ENCODE data around the gene ELN.
A peak's percentile ranks its signal among the peaks of the same experiment; 100 is the strongest.
"Not testable (repeated sequence)": the region's sequence is repeated elsewhere in the genome, so short reads cannot be mapped to it uniquely, and the experiment has no call there.

ELN gene

DNA sequence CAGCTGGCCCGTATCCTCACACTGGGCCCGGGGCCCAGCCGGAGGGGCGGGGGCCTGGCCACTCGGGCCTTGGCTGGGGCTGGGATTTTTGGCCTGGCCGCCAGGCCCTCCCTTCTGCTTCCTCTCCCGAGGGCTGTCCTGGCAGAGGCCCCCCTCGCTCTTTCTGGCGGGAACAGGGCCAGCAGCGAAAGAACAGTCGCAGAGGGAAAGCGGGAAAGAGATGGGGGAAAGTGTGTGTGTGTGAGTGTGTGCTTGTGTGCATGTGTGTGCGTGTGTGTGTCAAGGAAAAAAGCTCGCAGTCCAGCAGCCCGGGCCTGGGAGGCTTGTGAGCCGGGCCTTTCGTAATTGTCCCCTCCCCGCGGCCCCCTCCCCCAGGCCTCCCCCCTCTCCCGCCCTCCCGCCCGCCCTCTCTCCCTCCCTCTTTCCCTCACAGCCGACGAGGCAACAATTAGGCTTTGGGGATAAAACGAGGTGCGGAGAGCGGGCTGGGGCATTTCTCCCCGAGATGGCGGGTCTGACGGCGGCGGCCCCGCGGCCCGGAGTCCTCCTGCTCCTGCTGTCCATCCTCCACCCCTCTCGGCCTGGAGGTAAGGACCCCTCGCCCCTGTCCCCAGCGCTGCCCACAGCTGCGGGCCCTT lies at the start of gene ELN:
Gene ELN, plus strand, starts transcription at position 491 of the 638 bp plus-strand sequence. Its CDS starts 15 bp downstream, at position 506.
- DNase-seq (ENCODE audit: low read depth), result peak; percentile 28

- DNase-seq (ENCODE audit: low read depth), result no peak
Measured at GRCh38 chr7:73978661-73979563, 49.1 kb upstream of the ELN start.

DNA sequence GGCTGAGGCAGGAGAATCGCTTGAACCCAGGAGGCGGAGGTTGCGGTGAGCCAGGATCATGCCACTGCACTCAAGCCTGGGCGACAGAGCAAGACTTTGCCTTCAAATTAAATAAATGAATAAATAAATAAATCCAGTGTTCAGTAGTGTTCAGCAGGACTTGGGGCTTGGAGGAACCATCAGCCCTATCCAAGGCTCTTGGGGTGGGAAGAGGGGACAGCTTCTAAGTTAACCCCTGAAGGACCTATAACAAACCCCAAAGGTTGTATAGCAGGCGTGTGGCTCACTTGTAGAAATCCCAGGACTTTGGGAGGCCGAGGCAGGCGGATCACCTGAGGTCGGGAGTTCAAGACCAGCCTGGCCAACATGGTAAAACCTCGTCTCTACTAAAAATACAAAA lies 48.3 kb upstream of the ELN start:
- not testable (repeated sequence) for DNase-seq (ENCODE audit: low read depth)

DNA sequence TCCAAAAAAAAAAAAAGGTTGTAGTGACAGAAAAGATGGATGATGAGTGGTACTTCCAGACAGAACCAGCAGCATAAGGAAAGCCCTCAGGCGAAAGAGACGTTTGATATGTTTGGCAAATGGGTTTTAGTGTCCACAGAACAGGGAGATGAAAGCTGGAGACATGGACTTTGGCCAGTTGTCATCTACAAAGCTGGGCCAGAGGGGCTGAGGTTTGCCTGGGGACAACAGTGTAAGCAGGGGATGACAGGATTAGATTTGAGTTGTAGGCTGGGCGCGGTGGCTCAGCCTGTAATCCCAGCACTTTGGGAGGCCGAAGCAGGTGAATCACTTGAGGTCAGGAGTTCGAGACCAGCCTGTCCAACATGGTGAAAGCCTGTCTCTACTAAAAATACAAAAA lies 47.8 kb upstream of the ELN start:
- DNase-seq (ENCODE audit: low read depth), result no peak

- DNase-seq (ENCODE audit: low read depth), result no peak
Measured at GRCh38 chr7:73981933-73982332, 46.0 kb upstream of the ELN start.

GRCh38 chr7:73983437-73984164 lies 44.4 kb upstream of the ELN start:
- DNase-seq (ENCODE audit: low read depth), result no peak

GRCh38 chr7:73984481-73985205 lies 43.3 kb upstream of the ELN start:
- DNase-seq (ENCODE audit: low read depth), result no peak

GRCh38 chr7:73985737-73986141 lies 42.2 kb upstream of the ELN start:
- no peak for DNase-seq (ENCODE audit: low read depth)

DNA sequence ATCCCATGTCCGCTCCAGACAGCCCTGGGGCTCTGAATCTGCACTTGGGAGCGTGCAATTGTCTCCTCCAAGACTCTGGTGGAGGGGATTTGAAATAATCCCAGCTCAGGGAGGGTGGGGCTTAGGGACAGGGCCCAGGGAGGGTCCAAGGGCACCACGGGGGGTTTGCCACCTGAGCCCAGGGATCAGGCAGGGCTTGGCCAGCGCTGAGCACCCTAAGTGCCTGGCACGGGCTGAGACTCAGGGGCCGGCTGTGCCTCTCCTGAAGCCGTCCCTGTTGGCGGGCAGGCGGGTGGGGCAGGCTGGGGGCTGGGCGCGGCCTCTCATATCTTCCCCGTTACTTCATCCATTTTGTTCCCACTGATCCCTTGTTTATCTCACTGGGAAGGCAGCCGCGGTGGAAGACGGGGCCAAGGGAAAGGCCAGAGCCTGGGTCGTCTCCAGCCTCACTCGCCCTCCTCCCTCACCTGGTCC lies 41.8 kb upstream of the ELN start:
- DNase-seq (ENCODE audit: low read depth), result no peak

- DNase-seq (ENCODE audit: low read depth), result no peak
Measured at GRCh38 chr7:73987298-73987697, 40.7 kb upstream of the ELN start.

DNA sequence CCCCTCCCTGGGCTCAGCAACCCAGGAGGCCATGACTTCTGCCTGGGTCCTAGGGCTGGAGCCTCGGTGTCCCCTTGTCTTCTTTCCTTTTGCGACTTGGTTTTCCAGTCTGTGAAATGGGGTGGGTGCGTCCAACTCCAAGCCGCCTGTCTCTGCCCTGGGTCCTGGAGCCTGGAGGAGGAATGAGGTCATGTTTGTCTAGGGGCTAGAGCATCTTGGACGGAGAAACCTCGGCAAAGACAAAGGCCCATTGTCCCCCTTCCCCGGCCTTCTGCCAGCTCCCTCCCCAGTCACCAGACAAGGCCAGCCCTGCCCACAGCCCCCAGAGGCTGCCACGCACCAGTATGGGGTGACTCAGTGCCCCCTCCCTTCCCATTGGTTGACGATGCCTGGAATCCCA lies 39.8 kb upstream of the ELN start:
- DNase-seq (ENCODE audit: low read depth), result no peak

DNA sequence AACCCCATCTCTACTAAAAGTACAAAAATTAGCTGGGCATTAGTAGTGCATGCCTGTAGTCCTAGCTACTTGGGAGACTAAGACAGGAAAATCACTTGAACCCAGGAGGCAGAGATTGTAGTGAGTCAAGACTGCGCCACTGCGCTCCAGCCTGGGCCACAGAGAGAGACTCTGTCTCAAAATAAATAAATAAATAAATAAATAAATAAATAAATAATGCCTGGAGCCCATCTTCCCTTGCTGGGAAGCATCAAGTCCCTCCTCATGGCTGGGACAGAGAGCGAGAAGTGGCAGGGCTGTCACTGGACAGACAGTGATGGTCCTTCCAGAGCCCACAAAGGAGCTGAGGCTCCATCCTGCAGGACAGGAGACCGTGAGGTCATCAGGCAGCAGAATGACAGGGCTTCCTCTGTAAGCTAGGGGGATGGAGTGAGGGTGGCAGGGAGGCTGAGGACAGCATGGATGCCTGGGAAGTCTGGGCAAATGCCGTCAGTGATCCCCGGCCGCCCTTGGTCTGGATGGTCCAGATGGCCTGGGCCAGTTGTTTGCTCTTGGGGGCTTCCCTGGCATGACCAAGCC lies 36.4 kb upstream of the ELN start:
- no peak for DNase-seq (ENCODE audit: low read depth)

GRCh38 chr7:73992101-73992562 lies 35.8 kb upstream of the ELN start:
- DNase-seq (ENCODE audit: low read depth), result peak; percentile 44

- no peak for DNase-seq (ENCODE audit: low read depth)
Measured at GRCh38 chr7:73994023-73994422, 34.0 kb upstream of the ELN start.

DNA sequence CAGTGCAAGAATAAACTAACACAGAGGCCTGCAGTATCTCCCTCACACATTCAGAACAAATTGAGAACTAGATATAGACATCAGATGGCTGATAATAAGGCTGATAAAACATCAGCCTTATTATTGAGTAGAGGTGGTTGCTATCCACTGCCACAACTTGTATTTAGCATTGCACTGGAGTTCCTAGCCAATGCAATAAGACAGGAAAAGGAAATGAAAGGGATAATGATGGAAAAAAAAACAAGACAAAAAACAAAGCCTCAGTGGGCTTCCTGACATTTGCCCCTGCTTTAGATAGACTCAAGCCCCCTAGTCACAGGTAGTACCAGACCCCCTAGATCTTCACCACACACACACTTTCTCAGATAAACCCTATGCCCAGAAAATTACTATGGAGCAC lies 33.2 kb upstream of the ELN start:
- no peak for DNase-seq (ENCODE audit: low read depth)

- peak; percentile 32 for DNase-seq (ENCODE audit: low read depth)
Measured at GRCh38 chr7:73995330-73995729, 32.6 kb upstream of the ELN start.

DNA sequence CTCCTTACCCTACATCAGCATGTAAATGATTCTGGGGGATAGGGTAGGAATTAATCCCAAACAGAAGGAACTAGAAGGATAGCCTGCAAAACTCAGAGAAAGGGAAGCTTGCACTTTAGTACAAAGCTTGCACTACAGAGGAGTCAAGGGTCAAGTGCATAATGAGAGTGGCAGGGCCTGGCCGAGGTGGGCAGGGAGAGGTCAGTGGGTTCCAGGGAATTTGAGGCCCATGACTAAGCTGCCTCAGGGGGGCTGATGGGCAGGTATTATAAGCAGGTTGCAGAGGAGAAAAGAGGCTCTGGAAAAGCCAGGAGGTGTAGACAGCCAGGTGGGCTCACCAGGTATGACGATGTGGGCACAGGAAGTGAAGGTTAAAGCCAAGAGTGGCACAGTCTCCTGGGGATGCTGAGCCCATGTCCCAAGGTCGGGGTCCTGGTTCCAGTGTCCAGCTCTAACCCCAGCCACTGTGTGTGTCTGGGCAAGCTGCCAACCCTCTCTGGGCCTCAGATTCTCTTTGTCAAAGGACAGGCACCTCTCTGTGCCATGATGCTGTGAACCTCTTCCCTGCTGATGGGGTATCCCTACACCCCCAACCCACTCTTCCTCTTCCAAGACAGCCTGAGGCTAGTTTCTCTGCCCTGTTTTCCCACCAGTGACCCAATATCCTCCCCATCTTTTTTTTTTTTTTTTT lies 32.0 kb upstream of the ELN start:
- no peak for DNase-seq (ENCODE audit: low read depth)

- no peak for DNase-seq (ENCODE audit: low read depth)
Measured at GRCh38 chr7:73997056-73997455, 30.9 kb upstream of the ELN start.

DNA sequence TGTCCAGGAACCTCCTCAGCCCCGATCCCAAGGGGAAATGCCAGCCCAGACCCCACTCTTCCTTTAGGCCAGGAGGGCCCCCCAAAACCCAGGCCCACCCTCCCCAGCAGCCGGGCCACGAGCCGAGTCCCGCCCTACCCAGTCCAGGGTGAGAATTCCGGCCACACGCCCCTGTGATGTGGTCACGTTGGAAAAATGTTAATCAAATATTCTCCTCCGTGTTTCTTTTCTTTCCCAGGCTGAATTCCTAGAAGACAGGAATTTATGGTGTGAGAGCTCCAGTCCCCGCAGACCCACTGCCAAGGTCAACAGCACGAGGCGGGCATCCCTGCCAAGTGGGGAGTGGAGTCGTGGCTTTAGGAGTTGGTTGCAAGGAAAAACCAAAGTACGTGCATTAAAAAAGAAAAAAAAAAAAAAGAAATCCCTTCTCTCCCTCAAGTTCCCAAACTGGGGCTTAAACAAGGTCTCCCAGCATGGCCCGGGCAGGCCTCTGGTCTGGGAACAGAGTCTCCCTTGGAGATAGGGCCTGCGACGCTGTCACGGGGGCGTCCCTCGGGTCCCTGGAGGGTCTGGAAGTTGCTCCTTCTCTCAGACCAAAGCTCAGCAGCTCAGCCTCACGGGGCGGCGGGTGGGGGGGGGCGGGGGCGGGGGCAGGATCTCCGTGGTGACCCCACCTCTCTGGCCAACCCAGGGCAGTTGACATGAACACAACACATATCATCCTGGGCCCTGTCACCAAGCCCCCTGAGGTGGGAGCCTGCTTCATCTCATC lies 28.1 kb upstream of the ELN start:
- peak; percentile 89 for DNase-seq (ENCODE audit: low read depth)

Data from stromal cell of bone marrow (primary cell).